H9 (cell line): Measurements from ENCODE around the gene ZBTB16. TPM values are rescaled to one million over a fixed set of nuclear protein-coding genes. Genes with fewer than 3 reads are reported as not detected.

Experiments used
- DNase-seq: peaks from one replicate; pipeline ENCODE4 v3.0.0-alpha.2; 2017
- H2AFZ ChIP-seq: one replicate; pipeline ENCODE4 v1.6.1; 2013; ENCODE audit warnings: mild to moderate bottlenecking, low read length, control low read depth, moderate library complexity
- H2AK5ac ChIP-seq: 2 replicates; pipeline ENCODE4 v1.6.1; 2013; ENCODE audit warnings: low read length, control low read depth, mixed read lengths; ENCODE audit not compliant: insufficient read length
- H2BK120ac ChIP-seq: one replicate; pipeline ENCODE4 v1.6.1; 2013; ENCODE audit warnings: low read depth, mild to moderate bottlenecking, low read length, control low read depth, inconsistent platforms; ENCODE audit not compliant: poor library complexity, severe bottlenecking
- H2BK12ac ChIP-seq: 2 replicates; pipeline ENCODE4 v1.6.1; 2013; ENCODE audit warnings: low read length, control low read depth, mixed read lengths, low read depth; ENCODE audit not compliant: insufficient read length
- H2BK15ac ChIP-seq: 2 replicates; pipeline ENCODE4 v1.6.1; 2013; ENCODE audit warnings: low read depth, low read length, control low read depth
- H2BK20ac ChIP-seq: one replicate; pipeline ENCODE4 v1.6.1; 2013; ENCODE audit warnings: low read depth, mild to moderate bottlenecking, low read length, control low read depth, inconsistent platforms; ENCODE audit not compliant: poor library complexity, severe bottlenecking
- H2BK5ac ChIP-seq: 2 replicates; pipeline ENCODE4 v1.6.1; 2013; ENCODE audit warnings: low read length, control low read depth, mixed read lengths; ENCODE audit not compliant: insufficient read length
- H3K14ac ChIP-seq: 2 replicates; pipeline ENCODE4 v1.6.1; 2013; ENCODE audit warnings: low read length, control low read depth; ENCODE audit not compliant: insufficient read depth
- H3K18ac ChIP-seq: 2 replicates; pipeline ENCODE4 v1.6.1; 2013; ENCODE audit warnings: low read depth, mild to moderate bottlenecking, mixed read lengths, low read length, control low read depth; ENCODE audit not compliant: insufficient read length
- H3K23ac ChIP-seq: 2 replicates; pipeline ENCODE4 v1.6.1; 2013; ENCODE audit warnings: low read length, control low read depth, mixed read lengths, low read depth; ENCODE audit not compliant: insufficient read length
- H3K23me2 ChIP-seq: 2 replicates; pipeline ENCODE4 v1.6.1; 2013; ENCODE audit warnings: low read depth, mild to moderate bottlenecking, mixed read lengths, low read length, control low read depth; ENCODE audit not compliant: insufficient read length, poor library complexity, severe bottlenecking
- H3K27ac ChIP-seq: 2 replicates; pipeline ENCODE4 v1.5.1; 2013; ENCODE audit warnings: low read length, control low read depth, mixed read lengths, low read depth; ENCODE audit not compliant: insufficient read length
- H3K27me3 ChIP-seq: 2 replicates; pipeline ENCODE4 v1.6.1; 2013; ENCODE audit warnings: low read length, control low read depth, inconsistent platforms; ENCODE audit not compliant: insufficient read depth
- H3K4ac ChIP-seq: 2 replicates; pipeline ENCODE4 v1.6.1; 2013; ENCODE audit warnings: low read depth, mild to moderate bottlenecking, control low read depth, inconsistent platforms, low read length, moderate library complexity
- H3K4me1 ChIP-seq: 2 replicates; pipeline ENCODE4 v1.6.1; 2013; ENCODE audit warnings: low read length, control low read depth, inconsistent platforms; ENCODE audit not compliant: insufficient read depth
- H3K4me2 ChIP-seq: 2 replicates; pipeline ENCODE4 v1.6.1; 2013; ENCODE audit warnings: low read length, control low read depth, mixed read lengths; ENCODE audit not compliant: insufficient read length, insufficient read depth
- H3K56ac ChIP-seq: 2 replicates; pipeline ENCODE4 v1.6.1; 2013; ENCODE audit warnings: low read depth, mild to moderate bottlenecking, mixed read lengths, low read length, control low read depth; ENCODE audit not compliant: insufficient read length
- H3K79me1 ChIP-seq: 2 replicates; pipeline ENCODE4 v1.6.1; 2013; ENCODE audit warnings: low read depth, mild to moderate bottlenecking, moderate library complexity, low read length, control low read depth, inconsistent platforms; ENCODE audit not compliant: insufficient read depth, poor library complexity, severe bottlenecking
- H3K79me2 ChIP-seq: 2 replicates; pipeline ENCODE4 v1.6.1; 2013; ENCODE audit warnings: low read length, control low read depth, inconsistent platforms; ENCODE audit not compliant: insufficient read depth
- H3K9ac ChIP-seq: 2 replicates; pipeline ENCODE4 v1.6.1; 2013; ENCODE audit warnings: low read length, control low read depth, mixed read lengths; ENCODE audit not compliant: insufficient read length; ENCODE audit errors: extremely low read depth
- H3K9me3 ChIP-seq: one replicate; pipeline ENCODE4 v1.6.1; 2013; ENCODE audit warnings: low read depth, low read length, inconsistent platforms; ENCODE audit not compliant: control insufficient read depth
- H3T11ph ChIP-seq: one replicate; pipeline ENCODE4 v1.6.1; 2013; ENCODE audit warnings: mild to moderate bottlenecking, low read length, control low read depth, inconsistent platforms
- H4K20me1 ChIP-seq: one replicate; pipeline ENCODE4 v1.6.1; 2013; ENCODE audit not compliant: control insufficient read depth, insufficient read length, insufficient read depth
- H4K5ac ChIP-seq: 2 replicates; pipeline ENCODE4 v1.6.1; 2013; ENCODE audit warnings: low read depth, mild to moderate bottlenecking, mixed read lengths, low read length, control low read depth; ENCODE audit not compliant: insufficient read length
- H4K8ac ChIP-seq: replicated peaks from 2 replicates; pipeline ENCODE4 v1.6.1; 2013; ENCODE audit warnings: low read length, control low read depth, mixed read lengths, low read depth; ENCODE audit not compliant: insufficient read length
- H4K91ac ChIP-seq: 2 replicates; pipeline ENCODE4 v1.6.1; 2013; ENCODE audit warnings: low read depth, mild to moderate bottlenecking, moderate library complexity, mixed read lengths, low read length, control low read depth; ENCODE audit not compliant: insufficient read length
- H3K27ac Mint-ChIP-seq, 3 experiments: 2 replicates in 2 of 3; 3 replicates in 1 of 3; pipeline ENCODE4 v1.8.0; 2020 to 2021; ENCODE audit warnings: mixed read lengths in 3 of 3, mild to moderate bottlenecking in 1 of 3, moderate library complexity in 1 of 3
- H3K27me3 Mint-ChIP-seq: 2 replicates; pipeline ENCODE4 v1.8.0; 2021; ENCODE audit warnings: low read depth, mild to moderate bottlenecking, moderate library complexity, mixed read lengths
- H3K36me3 Mint-ChIP-seq, 3 experiments: 2 replicates in 2 of 3; 3 replicates in 1 of 3; pipeline ENCODE4 v1.8.0; 2020 to 2021; ENCODE audit warnings: low read depth in 3 of 3, mixed read lengths in 3 of 3; ENCODE audit not compliant: insufficient read depth in 1 of 3
- H3K4me1 Mint-ChIP-seq, 2 experiments: 2 replicates each; pipeline ENCODE4 v1.8.0; 2020; ENCODE audit warnings: mixed read lengths in 2 of 2
- H3K4me3 Mint-ChIP-seq, 2 experiments: 2 replicates in 1 of 2; 3 replicates in 1 of 2; pipeline ENCODE4 v1.8.0; 2020 to 2021; ENCODE audit warnings: mild to moderate bottlenecking in 2 of 2, mixed read lengths in 2 of 2, moderate library complexity in 1 of 2
- H3K9me3 Mint-ChIP-seq, 2 experiments: 2 replicates in 1 of 2; 3 replicates in 1 of 2; pipeline ENCODE4 v1.8.0; 2020; ENCODE audit warnings: mild to moderate bottlenecking in 2 of 2, mixed read lengths in 2 of 2, moderate library complexity in 1 of 2
- CTCF ChIP-seq: fragments of 200-600 bp; sonication (generic); conservative IDR thresholded peaks from 3 replicates; pipeline ENCODE4 v1.8.0; 2021; ENCODE audit warnings: antibody characterized with exemption, mild to moderate bottlenecking
- WGBS: extraction: QIAGEN DNeasy Blood & Tissue Kit; methylation state at CpG from one replicate; pipeline ENCODE4 v1.1.7; 2013; ENCODE audit warnings: missing lambda C conversion rate, low lambda C conversion rate, mixed read lengths; ENCODE audit not compliant: insufficient read length; ENCODE audit errors: extremely low coverage; 5-methylcytosine and 5-hydroxymethylcytosine counted together
- total RNA-seq: library from RNA; stranded (reverse); gene quantifications from 2 replicates; pipeline ENCODE4 v1.2.1, GENCODE V29; 2021

ZBTB16 gene
- total RNA-seq, 1 experiment from 2014 or later, result not detected

DNA sequence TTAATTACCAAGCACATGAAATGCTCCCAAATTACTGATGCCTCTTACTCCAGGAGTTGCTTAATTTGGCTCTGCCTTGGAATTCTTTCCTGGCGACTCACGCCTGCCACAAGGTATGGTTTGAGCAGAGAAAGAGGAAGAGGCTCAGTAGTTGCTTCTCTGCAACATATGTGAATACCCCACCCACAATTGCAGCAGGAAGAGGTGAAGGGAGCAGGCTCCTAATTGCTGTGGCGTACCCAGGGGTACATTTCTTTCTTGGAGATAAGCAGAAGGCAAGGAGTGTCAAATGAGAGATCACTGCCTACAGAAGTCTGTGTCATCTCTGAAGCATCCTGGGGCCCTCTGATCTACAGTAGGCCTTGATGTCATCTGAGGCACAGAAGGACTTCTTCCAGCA lies 226.1 kb downstream of the ZBTB16 start:
- H2BK20ac ChIP-seq, result no peak overlapping the region
- Mint-ChIP-seq H3K9me3 (no peaks in the 10 kb centered on the region), H3K4me1 (peaks cover 14 to 20% of the 10 kb centered on the region in 2 experiments), H3K27ac (no peak overlapping the region), H3K27me3 (no peaks in the 10 kb centered on the region), H3K36me3 (no peaks in the 10 kb centered on the region), H3K4me3 (no peak overlapping the region)
- no peak overlapping the region for H3T11ph ChIP-seq
- no peak overlapping the region for H3K18ac ChIP-seq
- H3K23me2 ChIP-seq, result no peaks in the 10 kb centered on the region
- DNase-seq, result no peak
- H2AFZ ChIP-seq, result no peak overlapping the region
- no peak overlapping the region for H2BK5ac ChIP-seq
- no peak overlapping the region for H3K4me2 ChIP-seq
- H2BK120ac ChIP-seq, result no peak overlapping the region
- H3K56ac ChIP-seq, result no peak overlapping the region
- H3K9ac ChIP-seq, result no peak overlapping the region
- no peaks in the 10 kb centered on the region for H3K27me3 ChIP-seq
- no peaks in the 10 kb centered on the region for H4K20me1 ChIP-seq
- H3K79me1 ChIP-seq, result no peaks in the 10 kb centered on the region
- no peaks in the 10 kb centered on the region for H3K79me2 ChIP-seq
- TF ChIP-seq CTCF, result no peak
- H4K91ac ChIP-seq, result no peak overlapping the region
- no peak overlapping the region for H2BK12ac ChIP-seq
- no peak overlapping the region for H3K14ac ChIP-seq
- H3K4me1 ChIP-seq, result no peaks in the 10 kb centered on the region; the same call in 1 of the 2 replicates
- H3K4ac ChIP-seq, result no peak overlapping the region
- H2AK5ac ChIP-seq, result no peak overlapping the region
- no peak overlapping the region for H4K5ac ChIP-seq
- whole genome bisulfite sequencing, result no CpG with 5 or more reads among the region's 3 CpGs
- H3K9me3 ChIP-seq, result no peaks in the 10 kb centered on the region
- H4K8ac ChIP-seq, result no peak overlapping the region
- H3K27ac ChIP-seq, result no peak overlapping the region
- no peak overlapping the region for H3K23ac ChIP-seq
- H2BK15ac ChIP-seq, result no peak overlapping the region
